Measurements from ENCODE around the gene NF1. TPM values are rescaled to one million over a fixed set of nuclear protein-coding genes. Genes with fewer than 3 reads are reported as not detected.

NF1 gene
- total RNA-seq, 4 donors from 2014 or later: 34.8 to 106 (median 59.2) TPM

- 72% methylated on average over 5 of the region's 5 CpGs; no CpG with 5 or more reads in 1 of the 2 donors for WGBS, 2 donors (ENCODE audit: low coverage in 1 of 2)
- TF ChIP-seq POLR2AphosphoS5 (IDR thresholded peaks at IDR 0.05) (no peak), CTCF (IDR thresholded peaks at IDR 0.05) (no peak), EP300 (IDR thresholded peaks at IDR 0.05; ENCODE audit: low read depth) (no peak), POLR2A (IDR thresholded peaks at IDR 0.05) (no peak)
- DNase-seq: no peak
- Histone ChIP-seq H3K36me3 (peaks cover 0 to 20% (median 3%) of the 10 kb centered on the region in 4 donors), H3K27me3 (no peaks in the 10 kb centered on the region), H3K4me3 (no peak overlapping the region), H3K9me3 (no peaks in the 10 kb centered on the region), H3K27ac (no peak overlapping the region), H3K4me1 (peaks cover 0 to 8% (median 0%) of the 10 kb centered on the region in 4 donors)
- in situ Hi-C loops (cut with MboI; ENCODE audit: low pct_ligation_motif_present in 1 of 4, low pct_unique_long_range_greater_than_20kb in 1 of 4, low sequenced_read_pairs in 3 of 4): no loop called here
- intact Hi-C loops (cut with DNase I; ENCODE audit: low total_unique reads): no loop called here
These were observed 131.6 kb downstream of the NF1 start for GRCh38 chr17:31226373-31226772.

- H3K27me3 ChIP-seq: no peaks in the 10 kb centered on the region
- H3K36me3 ChIP-seq: peaks cover 0 to 20% (median 5%) of the 10 kb centered on the region in 4 donors
- intact Hi-C loops (cut with DNase I; ENCODE audit: low total_unique reads) (no loop called here), in situ Hi-C loops (cut with MboI; ENCODE audit: low pct_ligation_motif_present in 1 of 4, low pct_unique_long_range_greater_than_20kb in 1 of 4, low sequenced_read_pairs in 3 of 4) (no loop called here)
- WGBS, 2 donors (ENCODE audit: low coverage in 1 of 2): 80 to 92% methylated on average over 2 to 3 of the region's 3 CpGs
- no peaks in the 10 kb centered on the region for H3K9me3 ChIP-seq
- DNase-seq: no peak
- H3K4me3 ChIP-seq: no peak overlapping the region
- H3K27ac ChIP-seq: no peak overlapping the region
- TF ChIP-seq POLR2A (IDR thresholded peaks at IDR 0.05) (no peak), EP300 (IDR thresholded peaks at IDR 0.05; ENCODE audit: low read depth) (no peak), CTCF (IDR thresholded peaks at IDR 0.05) (no peak), POLR2AphosphoS5 (IDR thresholded peaks at IDR 0.05) (no peak)
- H3K4me1 ChIP-seq: peaks cover 0 to 8% (median 0%) of the 10 kb centered on the region in 4 donors
These were observed 132.2 kb downstream of the NF1 start for GRCh38 chr17:31226950-31227349.

GRCh38 chr17:31231852-31232251, 137.1 kb downstream of the NF1 start:
- intact Hi-C loops (cut with DNase I; ENCODE audit: low total_unique reads): no loop called here
- TF ChIP-seq CTCF (IDR thresholded peaks at IDR 0.05): no peak
- no peak for TF ChIP-seq POLR2A (IDR thresholded peaks at IDR 0.05)
- TF ChIP-seq EP300 (IDR thresholded peaks at IDR 0.05; ENCODE audit: low read depth): no peak
- no peak for TF ChIP-seq POLR2AphosphoS5 (IDR thresholded peaks at IDR 0.05)
- Histone ChIP-seq H3K4me3 (no peak overlapping the region), H3K9me3 (no peaks in the 10 kb centered on the region), H3K4me1 (no peaks in the 10 kb centered on the region), H3K36me3 (peaks cover 0 to 36% (median 16%) of the 10 kb centered on the region in 4 donors), H3K27me3 (no peaks in the 10 kb centered on the region), H3K27ac (no peak overlapping the region)
- in situ Hi-C loops (cut with MboI; ENCODE audit: low pct_ligation_motif_present in 1 of 4, low pct_unique_long_range_greater_than_20kb in 1 of 4, low sequenced_read_pairs in 3 of 4): no loop called here
- DNase-seq: no peak

- no peak overlapping the region for H3K4me3 ChIP-seq
- no peak for DNase-seq
- intact Hi-C loops (cut with DNase I; ENCODE audit: low total_unique reads): no loop called here
- no peaks in the 10 kb centered on the region for H3K27me3 ChIP-seq
- WGBS, 2 donors (ENCODE audit: low coverage in 1 of 2): 85 to 92% methylated on average over 4 of the region's 4 CpGs
- in situ Hi-C loops (cut with MboI; ENCODE audit: low pct_ligation_motif_present in 1 of 4, low pct_unique_long_range_greater_than_20kb in 1 of 4, low sequenced_read_pairs in 3 of 4): no loop called here
- H3K4me1 ChIP-seq: no peaks in the 10 kb centered on the region
- H3K9me3 ChIP-seq: no peaks in the 10 kb centered on the region
- no peak overlapping the region for H3K27ac ChIP-seq
- H3K36me3 ChIP-seq: peaks cover 0 to 37% (median 17%) of the 10 kb centered on the region in 4 donors
- TF ChIP-seq POLR2A (IDR thresholded peaks at IDR 0.05) (no peak), EP300 (IDR thresholded peaks at IDR 0.05; ENCODE audit: low read depth) (no peak), POLR2AphosphoS5 (IDR thresholded peaks at IDR 0.05) (no peak), CTCF (IDR thresholded peaks at IDR 0.05) (no peak)
These were observed 140.3 kb downstream of the NF1 start for GRCh38 chr17:31235110-31235509.
